Astrocyte (in vitro differentiated cells and primary cell): ENCODE measurements around the gene SPDEF.

Source experiments
- CTCF ChIP-seq: IDR thresholded peaks from 2 replicates; pipeline ENCODE4 v1.5.1; 2011; ENCODE audit warnings: low read depth, mild to moderate bottlenecking, inconsistent platforms, low read length, moderate library complexity; ENCODE audit not compliant: insufficient read depth
- EZH2 ChIP-seq: IDR thresholded peaks from 2 replicates; pipeline ENCODE4 v1.6.1; 2012; ENCODE audit warnings: mild to moderate bottlenecking, low read length, inconsistent platforms; ENCODE audit not compliant: insufficient read depth

GRCh38 chr6:34494973-34495372 lies 61.2 kb downstream of the SPDEF start:
- no peak for TF ChIP-seq CTCF
- TF ChIP-seq EZH2, result no peak
